NOMO-1 treated with DMSO at 0.1 percent for 48 hours (cell line): ENCODE measurements around the gene GPR82.
A peak's percentile ranks its signal among the peaks of the same experiment; 100 is the strongest.

Experiments used
- DNase-seq: peaks from one replicate; lab custom pipeline; 2025; ENCODE audit not compliant: unreplicated experiment; lab: John Stamatoyannopoulos, UW

GPR82 gene

GRCh38 chrX:41718481-41719235, 5.3 kb upstream of the GPR82 start:
- no peak for DNase-seq

- DNase-seq, result peak; percentile 25
Observed at GRCh38 chrX:41719610-41720009, 4.4 kb upstream of the GPR82 start.

GRCh38 chrX:41720125-41720779, 3.7 kb upstream of the GPR82 start:
- no peak for DNase-seq

- no peak for DNase-seq
Observed at GRCh38 chrX:41721590-41721989, 2.4 kb upstream of the GPR82 start.

- no peak for DNase-seq
Observed at GRCh38 chrX:41722214-41722613, 1.8 kb upstream of the GPR82 start.

- no peak for DNase-seq
Observed at GRCh38 chrX:41722816-41723618, 964 bp upstream of the GPR82 start.

- DNase-seq, result no peak
Observed at GRCh38 chrX:41728125-41728524, 4.1 kb downstream of the GPR82 start.

GRCh38 chrX:41730081-41730480, 6.1 kb downstream of the GPR82 start:
- no peak for DNase-seq

- DNase-seq, result no peak
Observed at GRCh38 chrX:41732260-41732659, 8.3 kb downstream of the GPR82 start.

GRCh38 chrX:41733939-41734338, 10.0 kb downstream of the GPR82 start:
- DNase-seq, result peak; percentile 28

- peak; percentile 23 for DNase-seq
Observed at GRCh38 chrX:41734530-41734929, 10.5 kb downstream of the GPR82 start.

- no peak for DNase-seq
Observed at GRCh38 chrX:41737065-41737464, 13.1 kb downstream of the GPR82 start.

GRCh38 chrX:41739871-41740270, 15.9 kb downstream of the GPR82 start:
- no peak for DNase-seq

- DNase-seq, result no peak
Observed at GRCh38 chrX:41750716-41751115, 26.7 kb downstream of the GPR82 start.

- DNase-seq, result no peak
Observed at GRCh38 chrX:41758401-41758800, 34.4 kb downstream of the GPR82 start.

GRCh38 chrX:41759817-41760216, 35.8 kb downstream of the GPR82 start:
- DNase-seq, result peak; percentile 29

GRCh38 chrX:41761169-41761568, 37.2 kb downstream of the GPR82 start:
- DNase-seq, result no peak

GRCh38 chrX:41761702-41762101, 37.7 kb downstream of the GPR82 start:
- no peak for DNase-seq

- DNase-seq, result no peak
Observed at GRCh38 chrX:41779030-41779564, 55.1 kb downstream of the GPR82 start.
